Germinal center (tissue), 1 donor: Measurements from ENCODE around the gene ANKDD1A.

Experiments used
- DNase-seq: peaks from one replicate; pipeline ENCODE4 v3.0.0; 2012; ENCODE audit warnings: mixed read lengths, low spot score

ANKDD1A gene

GRCh38 chr15:64911311-64912186 is at the start of gene ANKDD1A:
TSS of gene ANKDD1A (plus strand) at chr15:64911902. CDS start at chr15:64911931, 29 bp downstream.
- peak; percentile 76 for DNase-seq

- DNase-seq, result no peak
Measured at GRCh38 chr15:64861960-64862359, 49.7 kb upstream of the ANKDD1A start.

- no peak for DNase-seq
Measured at GRCh38 chr15:64862408-64862807, 49.3 kb upstream of the ANKDD1A start.

- DNase-seq, result no peak
Measured at GRCh38 chr15:64864068-64864467, 47.6 kb upstream of the ANKDD1A start.

- DNase-seq, result no peak
Measured at GRCh38 chr15:64865126-64865997, 46.3 kb upstream of the ANKDD1A start.

- no peak for DNase-seq
Measured at GRCh38 chr15:64865998-64866520, 45.6 kb upstream of the ANKDD1A start.

- DNase-seq, result no peak
Measured at GRCh38 chr15:64869501-64869900, 42.2 kb upstream of the ANKDD1A start.

GRCh38 chr15:64870353-64870752 is 41.3 kb upstream of the ANKDD1A start:
- DNase-seq, result no peak

- no peak for DNase-seq
Measured at GRCh38 chr15:64875641-64876223, 36.0 kb upstream of the ANKDD1A start.

GRCh38 chr15:64877435-64877834 is 34.3 kb upstream of the ANKDD1A start:
- no peak for DNase-seq

- DNase-seq, result no peak
Measured at GRCh38 chr15:64878705-64879104, 33.0 kb upstream of the ANKDD1A start.

GRCh38 chr15:64883100-64883581 is 28.6 kb upstream of the ANKDD1A start:
- peak; percentile 38 for DNase-seq

GRCh38 chr15:64883997-64884511 is 27.6 kb upstream of the ANKDD1A start:
- DNase-seq, result no peak

- no peak for DNase-seq
Measured at GRCh38 chr15:64884679-64885078, 27.0 kb upstream of the ANKDD1A start.

- no peak for DNase-seq
Measured at GRCh38 chr15:64888336-64888735, 23.4 kb upstream of the ANKDD1A start.

- DNase-seq, result no peak
Measured at GRCh38 chr15:64891561-64891960, 20.1 kb upstream of the ANKDD1A start.

GRCh38 chr15:64892847-64893403 is 18.8 kb upstream of the ANKDD1A start:
- DNase-seq, result no peak

GRCh38 chr15:64893481-64894394 is 18.0 kb upstream of the ANKDD1A start:
- DNase-seq, result peak; percentile 90

- DNase-seq, result peak; percentile 88
Measured at GRCh38 chr15:64894395-64895056, 17.2 kb upstream of the ANKDD1A start.
